Mesenteric fat pad (tissue), 1 donor: ENCODE data around the gene CKLF. TPM values are rescaled to one million over a fixed set of nuclear protein-coding genes. Genes with fewer than 3 reads are reported as not detected.

Source experiments
- total RNA-seq: library from RNA; stranded (reverse); fragmentation: NEBNext Ultra II Directional; extraction: Animal tissue kit (Norgen Biotek cat#: 25700); gene quantifications from one replicate; pipeline ENCODE4 v1.2.1, GENCODE V29; 2021
- donor health status: DM: yes; HTN: yes; CAD: no.

Gene CKLF
- total RNA-seq, 1 donor from 2014 or later = 41.6 TPM

Other genes starting within 250 kb of the CKLF start
- gene CDH5, start 185.9 kb upstream of the CKLF start, total RNA-seq = 121 TPM
- gene BEAN1, start 125.3 kb upstream of the CKLF start, total RNA-seq = 0.51 TPM
- 58.3 TPM for gene TK2, start 2.5 kb upstream of the CKLF start, total RNA-seq
- gene CMTM1, start 13.9 kb downstream of the CKLF start, total RNA-seq = 6.4 TPM
- 1.00 TPM for gene CMTM2, start 26.9 kb downstream of the CKLF start, total RNA-seq
- gene CMTM3, start 52.1 kb downstream of the CKLF start, total RNA-seq = 48.1 TPM
- 17.9 TPM for gene CMTM4, start 144.2 kb downstream of the CKLF start, total RNA-seq
- gene DYNC1LI2, start 199.0 kb downstream of the CKLF start, total RNA-seq = 162 TPM
- gene TERB1, start 249.0 kb downstream of the CKLF start, total RNA-seq = not detected